Progenitor cell of endocrine pancreas (in vitro differentiated cells): ENCODE measurements around the gene HFE. TPM values are rescaled to one million over a fixed set of nuclear protein-coding genes. Genes with fewer than 3 reads are reported as not detected.
A peak's percentile ranks its signal among the peaks of the same experiment; 100 is the strongest.
"Not testable (repeated sequence)": the region's sequence is repeated elsewhere in the genome, so short reads cannot be mapped to it uniquely, and the experiment has no call there.

ENCODE experiments used
- DNase-seq: peaks from one replicate; pipeline ENCODE4 v3.0.0; 2021; ENCODE audit warnings: low spot score; ENCODE audit not compliant: unreplicated experiment
- H3K27ac Mint-ChIP-seq: 2 replicates; pipeline ENCODE4 v1.8.0; 2021; ENCODE audit warnings: mild to moderate bottlenecking, moderate library complexity, mixed read lengths
- H3K27me3 Mint-ChIP-seq: 2 replicates; pipeline ENCODE4 v1.8.0; 2021; ENCODE audit warnings: mixed read lengths
- H3K36me3 Mint-ChIP-seq: 2 replicates; pipeline ENCODE4 v1.8.0; 2022; ENCODE audit warnings: mixed read lengths; ENCODE audit not compliant: insufficient read depth
- H3K4me1 Mint-ChIP-seq: 2 replicates; pipeline ENCODE4 v1.8.0; 2021; ENCODE audit warnings: low read depth, mixed read lengths
- H3K4me3 Mint-ChIP-seq: 2 replicates; pipeline ENCODE4 v1.8.0; 2021; ENCODE audit warnings: low read depth, mild to moderate bottlenecking, moderate library complexity, mixed read lengths
- H3K9me3 Mint-ChIP-seq: 2 replicates; pipeline ENCODE4 v1.8.0; 2021; ENCODE audit warnings: low read depth, mixed read lengths
- total RNA-seq: library from RNA; stranded (reverse); gene quantifications from 2 replicates; pipeline ENCODE4 v1.2.1, GENCODE V29; 2021
- TF ChIP-seq, protein P1 (sequence below): fragments of 200-600 bp; sonication (generic); IDR thresholded peaks from one replicate; pipeline ENCODE4 v1.5.0; 2021; ENCODE audit warnings: antibody characterized with exemption, mild to moderate bottlenecking; ENCODE audit not compliant: unreplicated experiment

HFE gene
- total RNA-seq, 1 donor from 2014 or later = 1.1 TPM

DNA sequence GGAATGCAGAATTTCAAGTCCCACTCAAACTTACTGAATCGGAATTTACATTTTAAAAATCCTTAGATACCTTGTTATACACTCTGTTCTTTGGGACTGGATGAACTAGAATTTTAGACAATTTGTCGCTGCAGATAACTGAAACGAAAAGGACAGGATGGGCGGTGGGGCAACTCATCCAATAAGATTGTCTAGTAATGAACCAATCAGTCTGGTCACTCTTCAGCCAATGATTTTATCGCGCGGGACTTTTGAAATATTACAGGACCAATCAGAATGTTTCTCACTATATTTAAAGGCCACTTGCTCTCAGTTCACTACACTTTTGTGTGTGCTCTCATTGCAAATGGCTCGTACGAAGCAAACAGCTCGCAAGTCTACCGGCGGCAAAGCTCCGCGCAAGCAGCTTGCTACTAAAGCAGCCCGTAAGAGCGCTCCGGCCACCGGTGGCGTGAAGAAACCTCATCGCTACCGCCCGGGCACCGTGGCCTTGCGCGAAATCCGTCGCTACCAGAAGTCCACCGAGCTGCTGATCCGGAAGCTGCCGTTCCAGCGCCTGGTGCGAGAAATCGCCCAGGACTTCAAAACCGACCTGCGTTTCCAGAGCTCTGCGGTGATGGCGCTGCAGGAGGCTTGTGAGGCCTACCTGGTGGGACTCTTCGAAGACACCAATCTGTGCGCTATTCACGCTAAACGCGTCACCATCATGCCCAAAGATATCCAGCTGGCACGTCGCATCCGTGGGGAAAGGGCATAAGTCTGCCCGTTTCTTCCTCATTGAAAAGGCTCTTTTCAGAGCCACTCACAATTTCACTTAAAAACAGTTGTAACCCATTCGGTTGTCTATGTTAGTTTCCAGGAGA, 41.9 kb upstream of the HFE start:
- Mint-ChIP-seq H3K36me3 (peaks cover 2% of the 10 kb centered on the region), H3K9me3 (peaks cover 9% of the 10 kb centered on the region), H3K27ac (no peak overlapping the region), H3K27me3 (no peaks in the 10 kb centered on the region), H3K4me1 (peaks cover 8% of the 10 kb centered on the region), H3K4me3 (no peak overlapping the region)
- TF ChIP-seq, protein P1, sequence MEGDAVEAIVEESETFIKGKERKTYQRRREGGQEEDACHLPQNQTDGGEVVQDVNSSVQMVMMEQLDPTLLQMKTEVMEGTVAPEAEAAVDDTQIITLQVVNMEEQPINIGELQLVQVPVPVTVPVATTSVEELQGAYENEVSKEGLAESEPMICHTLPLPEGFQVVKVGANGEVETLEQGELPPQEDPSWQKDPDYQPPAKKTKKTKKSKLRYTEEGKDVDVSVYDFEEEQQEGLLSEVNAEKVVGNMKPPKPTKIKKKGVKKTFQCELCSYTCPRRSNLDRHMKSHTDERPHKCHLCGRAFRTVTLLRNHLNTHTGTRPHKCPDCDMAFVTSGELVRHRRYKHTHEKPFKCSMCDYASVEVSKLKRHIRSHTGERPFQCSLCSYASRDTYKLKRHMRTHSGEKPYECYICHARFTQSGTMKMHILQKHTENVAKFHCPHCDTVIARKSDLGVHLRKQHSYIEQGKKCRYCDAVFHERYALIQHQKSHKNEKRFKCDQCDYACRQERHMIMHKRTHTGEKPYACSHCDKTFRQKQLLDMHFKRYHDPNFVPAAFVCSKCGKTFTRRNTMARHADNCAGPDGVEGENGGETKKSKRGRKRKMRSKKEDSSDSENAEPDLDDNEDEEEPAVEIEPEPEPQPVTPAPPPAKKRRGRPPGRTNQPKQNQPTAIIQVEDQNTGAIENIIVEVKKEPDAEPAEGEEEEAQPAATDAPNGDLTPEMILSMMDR = no peak
- no peak for DNase-seq

DNA sequence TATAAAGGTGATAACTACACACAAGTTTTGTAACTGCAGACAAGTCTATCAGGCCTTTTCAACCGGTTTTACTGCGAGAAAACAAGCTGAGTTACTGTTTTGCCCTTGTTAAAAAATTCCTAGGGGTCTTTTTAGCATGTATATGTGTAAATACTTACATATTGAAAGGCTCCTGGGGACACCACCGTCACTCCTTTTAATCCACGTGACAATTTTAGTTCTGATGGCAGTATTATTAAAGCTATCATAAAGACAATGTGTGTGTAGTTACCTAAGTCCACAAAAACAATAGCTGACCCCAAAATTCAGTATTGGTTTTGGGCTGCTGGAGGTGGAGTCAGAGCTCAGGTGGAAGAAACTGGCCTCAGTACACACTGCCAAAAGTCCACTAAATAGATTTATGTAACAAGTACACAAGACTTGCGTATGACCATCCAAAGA, 41.3 kb upstream of the HFE start:
- H3K27me3 Mint-ChIP-seq = no peaks in the 10 kb centered on the region
- TF ChIP-seq, protein P1 = no peak
- no peak overlapping the region for H3K4me3 Mint-ChIP-seq
- peaks cover 2% of the 10 kb centered on the region for H3K36me3 Mint-ChIP-seq
- no peak for DNase-seq
- no peak overlapping the region for H3K27ac Mint-ChIP-seq
- H3K4me1 Mint-ChIP-seq = peaks cover 8% of the 10 kb centered on the region
- peaks cover 9% of the 10 kb centered on the region for H3K9me3 Mint-ChIP-seq

DNA sequence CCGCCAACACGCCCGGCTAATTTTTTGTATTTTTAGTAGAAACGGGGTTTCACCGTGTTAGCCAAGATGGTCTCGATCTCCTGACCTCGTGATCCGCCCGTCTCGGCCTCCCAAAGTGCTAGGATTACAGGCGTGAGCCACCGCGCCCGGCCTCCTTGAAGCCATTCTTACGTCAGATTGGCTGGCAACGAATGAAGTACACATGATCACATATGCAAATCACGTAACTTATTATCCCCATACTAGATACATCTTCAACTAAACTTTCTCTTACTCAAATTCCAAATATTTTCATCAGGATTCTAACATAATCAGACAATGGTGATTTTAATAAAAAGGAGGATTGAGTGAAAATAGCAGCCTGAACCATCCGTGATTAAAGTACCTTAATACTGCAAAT, 39.9 kb upstream of the HFE start:
- H3K27ac Mint-ChIP-seq, H3K36me3 Mint-ChIP-seq, H3K27me3 Mint-ChIP-seq, H3K4me1 Mint-ChIP-seq, H3K9me3 Mint-ChIP-seq, DNase-seq, H3K4me3 Mint-ChIP-seq: not testable (repeated sequence)

DNA sequence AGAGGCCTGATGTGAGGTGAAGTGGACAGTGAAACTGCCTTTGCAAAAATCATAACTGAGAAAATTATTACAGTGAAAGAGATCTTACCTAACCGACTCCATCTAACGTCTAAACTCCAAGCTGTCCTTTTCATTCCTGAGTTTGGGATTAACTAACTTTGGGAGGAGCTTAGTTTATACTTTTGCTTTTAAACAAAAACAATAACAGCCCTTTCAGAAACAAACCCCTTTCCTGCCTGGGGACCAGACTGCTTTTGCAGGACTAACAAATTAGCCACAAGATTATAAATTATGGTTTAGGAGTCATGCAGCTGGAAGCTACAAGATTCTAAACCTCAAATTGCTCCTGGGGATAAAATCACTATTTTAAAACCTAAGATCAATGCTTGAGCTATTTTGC, 38.6 kb upstream of the HFE start:
- Mint-ChIP-seq H3K36me3 (no peaks in the 10 kb centered on the region), H3K27ac (peak overlapping the region; percentile 50), H3K4me1 (peaks cover 9% of the 10 kb centered on the region)

DNA sequence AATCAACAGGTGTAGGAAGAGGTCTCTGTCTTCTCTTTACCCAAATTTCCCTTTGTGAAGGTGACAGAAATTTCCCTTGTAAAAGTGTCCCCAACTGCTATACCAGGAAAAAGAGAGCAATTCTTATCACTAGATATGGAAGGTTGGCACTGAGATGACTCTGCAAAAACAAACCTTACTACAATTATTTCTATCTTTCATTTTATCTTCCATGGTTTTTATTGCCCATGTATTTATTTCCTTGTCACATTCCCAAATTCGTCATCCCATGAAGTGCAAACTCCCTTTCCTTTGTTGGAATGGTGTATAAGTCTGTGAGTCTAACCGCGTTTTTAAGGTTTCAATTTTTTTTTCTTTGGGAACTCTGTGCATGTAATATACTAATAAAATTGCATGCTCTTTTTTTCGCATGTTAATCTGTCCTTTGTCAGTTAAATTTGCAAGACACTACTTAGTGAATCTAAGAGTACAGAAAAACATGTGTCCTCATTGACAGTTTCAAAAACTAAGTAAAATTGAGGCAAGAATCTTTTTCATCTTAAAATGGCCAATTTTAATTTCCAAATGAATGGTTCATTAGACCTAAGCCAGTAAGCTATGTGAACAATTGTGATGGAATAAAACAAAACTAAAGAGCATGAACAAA, 35.4 kb upstream of the HFE start:
- H3K4me3 Mint-ChIP-seq = no peak overlapping the region
- no peaks in the 10 kb centered on the region for H3K9me3 Mint-ChIP-seq
- no peak for DNase-seq
- no peak overlapping the region for H3K27ac Mint-ChIP-seq
- peaks cover 19% of the 10 kb centered on the region for H3K4me1 Mint-ChIP-seq
- H3K36me3 Mint-ChIP-seq = no peaks in the 10 kb centered on the region
- H3K27me3 Mint-ChIP-seq = no peaks in the 10 kb centered on the region
- TF ChIP-seq, protein P1 = no peak

More for the DNA sequence above, 38.6 kb upstream of the HFE start:
- TF ChIP-seq, protein P1 = no peak
- peaks cover 6% of the 10 kb centered on the region for H3K9me3 Mint-ChIP-seq
- H3K27me3 Mint-ChIP-seq = no peaks in the 10 kb centered on the region
- H3K4me3 Mint-ChIP-seq = no peak overlapping the region
- DNase-seq = no peak

DNA sequence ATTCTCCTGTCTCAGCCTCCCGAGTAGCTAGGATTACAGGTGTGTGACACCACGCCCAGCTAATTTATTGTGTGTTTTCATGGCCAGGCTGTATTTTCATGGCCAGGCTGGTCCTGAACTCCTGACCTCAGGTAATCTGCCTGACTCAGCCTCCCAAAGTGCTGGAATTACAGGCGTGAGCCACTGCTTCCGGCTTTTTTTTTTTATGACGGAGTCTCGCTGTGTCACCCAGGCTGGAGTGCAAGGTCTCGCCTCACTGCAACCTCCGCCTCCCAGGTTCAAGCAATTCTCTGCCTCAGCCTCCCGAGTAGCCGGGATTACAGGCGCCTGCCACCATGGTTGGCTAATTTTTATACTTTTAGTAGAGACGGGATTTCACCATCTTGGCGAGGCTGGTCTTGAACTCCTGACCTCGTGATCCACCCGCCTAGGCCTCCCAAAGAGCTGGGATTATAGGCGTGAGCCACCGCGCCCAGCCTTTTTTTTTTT, 34.4 kb upstream of the HFE start:
- not testable (repeated sequence) for H3K27me3 Mint-ChIP-seq, DNase-seq, H3K9me3 Mint-ChIP-seq, H3K27ac Mint-ChIP-seq, H3K36me3 Mint-ChIP-seq, H3K4me3 Mint-ChIP-seq
- peaks cover 23% of the 10 kb centered on the region for H3K4me1 Mint-ChIP-seq
